GM21723 (cell line): ENCODE measurements around the gene HDGFL1.

Experiments
- ATAC-seq: cut with Tn5 transposase; IDR thresholded peaks from one replicate; pipeline ENCODE4 v1.9.1; 2021; ENCODE audit warnings: mild to moderate bottlenecking, moderate library complexity; ENCODE audit not compliant: unreplicated experiment

The HDGFL1 gene

GRCh38 chr6:22569281-22570184, at the start of gene HDGFL1:
TSS of gene HDGFL1 (plus strand) at chr6:22569566. CDS start at chr6:22569576, 10 bp downstream.
- ATAC-seq = no peak

DNA sequence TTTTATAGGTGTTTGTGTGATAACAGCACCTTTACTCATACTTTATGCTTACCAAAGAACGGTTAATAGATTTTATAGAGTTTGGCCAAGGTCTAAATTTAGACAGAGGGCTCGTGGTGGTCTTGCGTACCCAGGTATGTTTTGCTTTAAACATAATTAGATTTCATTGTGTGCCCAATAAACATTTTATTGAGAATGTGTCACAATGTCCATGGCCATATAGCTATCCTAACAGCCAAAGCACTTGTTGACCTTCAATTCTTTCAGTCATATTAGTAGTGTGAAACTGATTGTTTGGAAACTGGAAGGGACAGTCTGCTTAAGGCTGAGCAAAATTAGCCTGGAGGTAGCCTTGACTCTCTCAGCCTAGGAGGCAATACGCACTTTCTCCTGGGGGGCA, 48.3 kb upstream of the HDGFL1 start:
- ATAC-seq = no peak

DNA sequence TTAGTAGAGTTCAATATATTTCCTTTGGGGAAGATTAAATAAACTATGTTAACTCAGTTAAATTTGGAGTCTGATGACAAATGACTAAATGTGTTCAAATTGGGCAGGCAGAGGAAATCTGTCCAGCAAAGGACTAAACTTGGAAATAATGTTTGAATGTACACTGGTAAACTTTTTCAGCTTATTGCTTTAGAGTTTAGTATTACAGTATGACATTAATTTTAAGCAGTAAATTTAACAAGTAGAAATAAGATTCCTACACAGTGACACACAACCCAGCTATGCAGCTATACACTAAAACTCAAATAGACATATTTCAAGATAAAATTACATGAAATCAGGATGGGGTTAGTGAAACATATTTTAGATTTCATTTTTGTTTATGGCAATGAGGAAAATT, 42.6 kb upstream of the HDGFL1 start:
- no peak for ATAC-seq

- ATAC-seq = no peak
Observed at GRCh38 chr6:22529866-22530265, 39.5 kb upstream of the HDGFL1 start.

GRCh38 chr6:22530506-22530905, 38.9 kb upstream of the HDGFL1 start:
- no peak for ATAC-seq

DNA sequence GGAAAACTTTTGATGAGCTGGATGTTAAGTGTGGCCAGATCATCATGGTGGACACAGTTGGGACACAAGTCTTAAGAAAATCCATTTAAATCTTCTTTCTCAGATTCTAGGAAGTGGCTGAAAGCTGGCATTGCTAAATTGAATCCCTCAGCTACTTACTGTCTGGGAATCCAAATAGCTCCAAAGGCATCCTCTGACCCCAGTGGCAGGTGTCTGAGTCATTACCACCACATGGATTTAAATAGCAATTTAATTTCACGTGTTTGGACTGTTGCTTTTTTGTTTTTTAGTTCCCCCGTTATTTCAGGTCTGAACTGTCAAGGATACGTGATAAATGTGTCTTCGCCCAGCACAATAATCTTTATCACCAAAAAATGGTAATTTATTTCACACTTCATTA, 33.2 kb upstream of the HDGFL1 start:
- no peak for ATAC-seq

DNA sequence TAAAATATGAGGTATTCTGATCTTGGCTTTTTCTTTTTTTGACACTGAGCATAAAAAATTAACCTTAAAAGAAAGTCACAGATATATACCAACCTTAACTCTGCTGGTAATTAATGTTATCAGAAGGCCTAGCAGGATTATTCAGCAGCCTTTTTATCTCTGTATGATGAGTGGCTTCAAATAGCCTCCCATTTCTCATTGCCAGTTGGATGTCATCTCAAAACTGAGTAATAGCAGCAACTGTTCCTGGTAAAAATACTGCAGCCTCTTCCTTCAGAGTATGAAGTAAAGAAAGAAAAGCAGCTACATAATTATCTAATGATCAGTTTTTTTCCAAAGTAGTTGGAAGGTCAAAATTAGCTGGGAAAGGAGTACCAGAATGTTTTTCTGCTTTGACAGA, 24.9 kb upstream of the HDGFL1 start:
- no peak for ATAC-seq

GRCh38 chr6:22545051-22545450, 24.3 kb upstream of the HDGFL1 start:
- ATAC-seq = no peak

DNA sequence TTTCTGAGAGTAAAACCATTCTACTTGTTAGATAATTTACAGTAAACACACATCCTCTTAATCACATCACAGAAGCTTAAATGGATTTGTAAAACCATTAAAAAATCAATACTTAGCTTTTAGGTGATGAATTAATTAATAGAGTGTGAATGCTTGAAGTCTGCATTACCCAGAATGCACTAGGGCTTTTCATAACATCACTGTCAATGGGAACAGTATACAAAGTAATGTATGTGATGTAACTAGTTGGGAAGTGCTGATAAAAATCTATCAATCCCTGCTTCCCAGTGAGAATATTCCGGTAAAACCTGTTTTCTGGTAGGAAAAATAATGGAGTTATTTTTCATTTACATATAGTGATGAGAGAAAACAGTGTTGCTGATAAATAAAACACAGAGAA, 23.1 kb upstream of the HDGFL1 start:
- ATAC-seq = no peak

DNA sequence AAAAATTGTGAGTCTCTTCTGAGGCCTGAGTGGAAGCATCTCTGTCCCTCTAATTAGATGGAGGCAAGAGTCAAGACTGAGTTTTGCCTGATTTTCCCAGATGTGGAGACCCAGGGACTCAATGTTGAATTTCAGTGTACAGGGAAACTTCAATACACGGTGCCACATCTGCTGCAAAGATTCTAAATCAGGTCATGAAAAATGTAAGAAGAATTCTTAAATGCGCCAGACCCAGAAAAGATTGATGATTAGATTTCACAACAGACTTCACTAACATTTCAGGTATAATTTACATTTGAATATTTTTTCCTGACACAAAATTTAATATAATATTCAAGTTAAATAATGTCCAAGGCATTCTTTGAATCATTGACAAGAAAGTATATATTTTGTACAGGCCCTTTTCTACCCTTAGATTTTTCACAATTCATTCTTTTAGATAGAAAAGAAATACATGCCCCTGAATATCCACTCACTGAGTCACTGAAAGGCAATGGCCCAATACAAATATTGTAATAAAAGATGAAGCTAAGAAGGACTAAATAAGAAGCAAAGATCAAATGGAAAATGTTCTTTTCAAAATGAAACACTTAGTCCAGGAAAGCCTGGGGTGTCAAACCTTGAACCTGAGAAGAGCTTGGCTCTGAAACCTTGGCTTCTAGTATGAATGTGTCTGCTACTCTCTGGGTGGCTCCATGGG, 18.2 kb upstream of the HDGFL1 start:
- ATAC-seq = no peak

GRCh38 chr6:22556266-22556665, 13.1 kb upstream of the HDGFL1 start:
- no peak for ATAC-seq

DNA sequence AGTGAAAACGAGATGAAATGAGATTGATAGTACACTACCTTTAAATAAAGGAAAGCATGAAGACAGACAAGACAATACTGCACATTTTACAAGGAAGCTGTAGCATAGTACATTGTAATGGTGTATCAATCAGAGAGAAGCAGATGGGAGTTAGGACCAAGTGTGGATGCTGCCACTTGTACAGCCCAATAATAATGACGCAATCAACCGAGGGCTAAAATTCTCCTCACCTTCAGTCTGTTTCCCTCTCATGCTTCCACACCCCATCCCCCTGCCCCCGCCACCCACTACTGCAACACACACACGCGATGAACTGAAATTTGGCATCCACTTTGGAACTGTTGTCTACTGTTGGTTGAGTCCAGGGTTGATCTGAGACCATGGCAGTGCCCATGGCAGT, 12.4 kb upstream of the HDGFL1 start:
- no peak for ATAC-seq

DNA sequence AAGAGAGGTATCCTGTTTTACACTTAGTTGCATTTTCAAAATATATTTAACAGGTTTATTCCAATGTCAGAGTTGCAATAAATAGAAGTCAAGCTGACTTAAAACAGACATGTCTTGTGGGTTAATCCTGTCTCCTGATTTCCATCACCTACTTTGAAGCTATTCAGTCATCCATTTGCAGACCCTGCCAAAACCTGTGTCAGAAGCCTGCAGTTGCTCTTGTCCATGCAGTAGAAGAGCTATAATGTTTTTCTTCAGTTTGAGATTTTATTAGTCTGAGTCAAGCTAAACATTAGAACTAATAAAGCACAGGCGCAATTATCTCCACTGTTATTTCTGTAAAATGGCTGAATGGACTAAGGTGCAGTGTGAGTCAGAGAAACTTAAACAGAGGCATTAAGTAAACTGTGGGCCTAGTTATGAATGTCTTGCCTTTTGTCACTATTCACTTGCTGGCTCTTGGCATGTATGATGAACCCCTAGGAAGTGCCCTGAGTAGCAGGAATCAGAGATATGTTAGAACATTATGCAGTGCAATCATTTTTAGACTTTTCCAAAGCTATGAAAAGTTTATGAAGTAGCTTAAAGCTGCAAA, 11.0 kb upstream of the HDGFL1 start:
- no peak for ATAC-seq

- ATAC-seq = no peak
Observed at GRCh38 chr6:22568854-22569253, 512 bp upstream of the HDGFL1 start.

- ATAC-seq = no peak
Observed at GRCh38 chr6:22570185-22570551, 802 bp downstream of the HDGFL1 start.

DNA sequence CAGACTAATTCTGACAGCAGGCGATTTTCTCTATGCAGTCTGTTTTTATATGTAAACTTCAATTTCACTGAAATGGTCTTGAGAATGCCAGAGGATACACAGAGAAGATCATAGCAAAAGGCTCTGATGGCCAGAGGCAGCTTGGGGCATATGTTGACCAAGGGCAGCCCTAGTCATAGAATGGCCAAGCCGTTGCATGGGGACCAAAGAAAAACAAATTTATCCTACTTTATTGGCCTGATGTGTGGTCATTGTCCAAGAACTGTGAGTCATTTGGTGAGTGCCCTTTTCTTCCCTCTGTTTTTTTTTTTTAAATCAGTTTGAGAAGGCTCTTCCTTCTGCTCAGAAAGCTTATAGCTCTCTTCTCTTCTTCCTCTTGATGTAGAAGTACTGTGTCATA, 5.8 kb downstream of the HDGFL1 start:
- no peak for ATAC-seq

- ATAC-seq = no peak
Observed at GRCh38 chr6:22579439-22579838, 10.1 kb downstream of the HDGFL1 start.

GRCh38 chr6:22580337-22580736, 11.0 kb downstream of the HDGFL1 start:
- no peak for ATAC-seq

DNA sequence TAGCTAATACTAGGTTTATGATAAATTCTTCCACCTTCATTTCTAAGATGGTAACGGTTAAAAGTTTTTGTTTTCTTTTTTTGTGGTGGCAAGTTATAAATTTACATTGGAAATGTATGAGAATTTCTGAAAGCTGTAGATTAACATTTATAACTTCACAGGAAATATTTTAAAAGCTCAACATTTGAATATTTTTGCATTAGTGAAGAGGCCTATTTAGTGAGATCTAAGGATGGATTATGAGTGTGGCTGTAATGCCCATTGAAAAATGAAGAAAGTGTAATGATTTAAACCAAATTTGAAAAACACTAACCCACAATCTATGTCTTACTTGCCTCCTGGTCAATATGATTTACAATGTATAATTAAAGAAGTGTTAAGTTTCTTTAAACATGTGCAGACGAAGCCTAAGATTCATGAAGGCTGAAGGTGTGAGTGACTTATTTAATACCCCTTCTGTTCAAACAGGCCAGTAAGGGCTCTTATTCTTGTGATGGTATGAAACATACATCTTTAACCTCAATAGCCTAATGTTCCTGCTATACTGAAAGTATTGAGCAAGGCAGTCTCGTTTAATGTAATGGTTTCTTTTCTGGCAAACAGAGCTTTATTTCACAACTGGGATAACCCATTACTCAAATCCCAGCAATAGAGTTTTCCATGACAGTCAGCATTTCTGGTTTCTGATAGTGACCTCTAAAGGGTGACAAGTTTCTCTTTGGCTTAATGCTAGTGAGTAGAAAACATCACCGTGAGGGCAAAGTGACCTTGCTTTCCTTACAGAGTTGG, 13.2 kb downstream of the HDGFL1 start:
- ATAC-seq = no peak

DNA sequence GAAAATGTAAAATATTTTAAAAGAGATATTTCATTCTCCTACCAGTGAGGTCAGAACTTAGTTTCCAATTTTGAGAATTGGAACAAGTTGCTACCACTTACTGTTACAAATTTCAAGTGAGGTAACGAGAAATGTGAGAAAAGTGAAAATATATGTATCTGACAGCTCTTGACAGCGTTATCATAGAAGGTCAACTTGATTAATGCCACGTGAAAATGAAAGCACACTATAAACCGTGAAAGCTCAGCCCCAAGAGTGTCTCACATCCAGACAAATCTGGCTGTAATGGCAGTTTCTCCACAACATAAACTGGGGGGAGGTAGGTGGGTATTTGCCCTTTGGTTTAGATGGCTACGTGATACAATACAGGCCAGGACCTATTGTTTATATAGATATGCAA, 13.9 kb downstream of the HDGFL1 start:
- ATAC-seq = no peak

- ATAC-seq = no peak
Observed at GRCh38 chr6:22583927-22584326, 14.6 kb downstream of the HDGFL1 start.
